Sigmoid colon (tissue), 7 donors: Measurements from ENCODE around the gene RABGGTA. TPM values are rescaled to one million over a fixed set of nuclear protein-coding genes. Genes with fewer than 3 reads are reported as not detected.

ENCODE experiments used
- DNase-seq: peaks from one replicate; pipeline ENCODE4 v3.0.0-alpha.2; 2019
- H3K27ac ChIP-seq, 4 donors: fragments of 200-600 bp; sonication (generic); one replicate each; pipeline ENCODE4 v1.5.1; 2016 to 2019; ENCODE audit warnings: mild to moderate bottlenecking in 1 of 4
- H3K27me3 ChIP-seq, 3 donors: fragments of 200-600 bp; sonication (generic); one replicate each; pipeline ENCODE4 v1.5.1; 2019; ENCODE audit warnings: mild to moderate bottlenecking in 1 of 3
- H3K36me3 ChIP-seq, 4 donors: fragments of 200-600 bp; sonication (generic); one replicate each; pipeline ENCODE4 v1.5.1; 2016 to 2019
- H3K4me1 ChIP-seq, 4 donors: fragments of 200-600 bp; sonication (generic); one replicate each; pipeline ENCODE4 v1.5.1; 2017 to 2019
- H3K4me3 ChIP-seq, 4 donors: fragments of 200-600 bp; sonication (generic); one replicate each; pipeline ENCODE4 v1.5.1; 2017 to 2019; ENCODE audit warnings: mild to moderate bottlenecking in 2 of 4, moderate library complexity in 1 of 4
- H3K9me3 ChIP-seq, 4 donors: fragments of 200-600 bp in 3 of 4; sonication (generic) in 3 of 4; one replicate each; pipeline versions ENCODE4 v1.5.1 to v1.6.1; 2013 to 2019
- CTCF ChIP-seq, 4 experiments: fragments of 450-650 bp in 3 of 4; fragments of 200-600 bp in 1 of 4; IDR thresholded peaks; one replicate each; pipeline ENCODE4 v1.5.1; 2016 to 2019; ENCODE audit warnings: antibody characterized with exemption in 4 of 4, mild to moderate bottlenecking in 3 of 4, moderate library complexity in 2 of 4
- EP300 ChIP-seq, 4 donors: sonication (generic); formaldehyde crosslinking; IDR thresholded peaks; one replicate each; pipeline ENCODE4 v1.6.1; 2017; ENCODE audit warnings: antibody characterized with exemption in 4 of 4
- POLR2A ChIP-seq, 2 donors: fragments of 450-650 bp; IDR thresholded peaks; one replicate each; pipeline ENCODE4 v1.6.1; 2016; ENCODE audit warnings: antibody characterized with exemption in 2 of 2, mild to moderate bottlenecking in 2 of 2, moderate library complexity in 2 of 2
- POLR2AphosphoS5 ChIP-seq, 4 donors: sonication (generic); formaldehyde crosslinking; IDR thresholded peaks; one replicate each; pipeline ENCODE4 v1.6.1; 2017; ENCODE audit warnings: antibody characterized with exemption in 4 of 4
- WGBS, 2 donors: extraction: QIAGEN DNeasy Blood & Tissue Kit; methylation state at CpG; one replicate each; pipeline ENCODE4 v1.1.7; 2013; 5-methylcytosine and 5-hydroxymethylcytosine counted together
- intact Hi-C: fragments of 100-400 bp; cut with DNase I; formaldehyde crosslinking; loops from one replicate; pipeline ENCODE4 v1.15.1; 2023
- polyA plus RNA-seq, 3 donors: library from polyadenylated mRNA; stranded (reverse); fragments of 200-250 nt; gene quantifications; one replicate each; pipeline ENCODE4 v1.2.3, GENCODE V29; 2013
- total RNA-seq, 4 donors: library from RNA; depleted of rRNA; stranded (reverse); fragments of >200 nt; gene quantifications; one replicate each; pipeline ENCODE4 v1.1.0, GENCODE V29; 2016
- donor health status: healthy with polysubstance abuse.
- donor health status: Bipolar disorder and iron deficiency.
- donor health status: healthy.

RABGGTA gene
- total and polyA plus RNA-seq, 7 donors, result 14.0 to 32.4 (median 25.2) TPM

GRCh38 chr14:24261969-24262327 is 9.4 kb downstream of the RABGGTA start:
- TF ChIP-seq POLR2A (IDR thresholded peaks at IDR 0.05) (no peak), EP300 (IDR thresholded peaks at IDR 0.05) (no peak), CTCF (IDR thresholded peaks at IDR 0.05) (no peak), POLR2AphosphoS5 (IDR thresholded peaks at IDR 0.05) (no peak)
- Histone ChIP-seq H3K27me3 (no peaks in the 10 kb centered on the region), H3K9me3 (no peaks in the 10 kb centered on the region), H3K4me1 (no peaks in the 10 kb centered on the region), H3K27ac (no peak overlapping the region), H3K4me3 (no peak overlapping the region), H3K36me3 (peaks cover 0 to 16% (median 0%) of the 10 kb centered on the region in 4 donors)
- intact Hi-C loops, result no loop called here
- WGBS, 2 donors, result 94 to 95% methylated on average over 19 of the region's 19 CpGs
- no peak for DNase-seq

- no peak for DNase-seq
- intact Hi-C loops, result no loop called here
- Histone ChIP-seq H3K36me3 (peaks cover 0 to 11% (median 0%) of the 10 kb centered on the region in 4 donors), H3K4me3 (no peak overlapping the region), H3K9me3 (no peaks in the 10 kb centered on the region), H3K27ac (no peak overlapping the region), H3K27me3 (no peaks in the 10 kb centered on the region), H3K4me1 (no peaks in the 10 kb centered on the region)
- whole genome bisulfite sequencing, 2 donors, result 90 to 93% methylated on average over 20 of the region's 20 CpGs
- TF ChIP-seq CTCF (IDR thresholded peaks at IDR 0.05), result no peak
- no peak for TF ChIP-seq POLR2AphosphoS5 (IDR thresholded peaks at IDR 0.05)
- TF ChIP-seq POLR2A (IDR thresholded peaks at IDR 0.05), result no peak
- TF ChIP-seq EP300 (IDR thresholded peaks at IDR 0.05), result no peak
These were observed 10.0 kb downstream of the RABGGTA start for GRCh38 chr14:24261256-24261968.

DNA sequence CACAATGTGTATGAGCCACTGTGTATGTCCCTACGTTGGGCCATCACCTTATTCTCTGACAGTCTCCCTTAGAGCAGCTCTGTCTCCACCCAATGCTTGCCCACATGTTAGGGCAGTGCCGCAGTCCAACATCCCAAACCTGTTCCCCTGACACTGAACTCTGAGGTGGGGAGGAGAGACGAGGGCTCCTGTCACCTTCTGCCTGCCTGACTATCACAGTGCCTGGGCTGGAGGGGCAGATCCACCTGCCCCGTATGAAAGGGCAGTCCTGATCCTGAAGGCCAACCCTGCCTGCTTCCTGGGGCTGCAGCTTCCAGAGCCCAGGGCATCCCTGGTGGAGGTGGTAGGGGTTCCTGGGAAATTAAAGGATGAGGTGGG is 10.6 kb downstream of the RABGGTA start:
- no peaks in the 10 kb centered on the region for H3K27me3 ChIP-seq
- no peaks in the 10 kb centered on the region for H3K9me3 ChIP-seq
- no peak overlapping the region for H3K27ac ChIP-seq
- TF ChIP-seq EP300 (IDR thresholded peaks at IDR 0.05) (no peak), POLR2A (IDR thresholded peaks at IDR 0.05) (no peak), POLR2AphosphoS5 (IDR thresholded peaks at IDR 0.05) (no peak), CTCF (IDR thresholded peaks at IDR 0.05) (no peak)
- intact Hi-C loops, result no loop called here
- no peak for DNase-seq
- no peak overlapping the region for H3K4me3 ChIP-seq
- H3K36me3 ChIP-seq, result peaks cover 0 to 5% (median 0%) of the 10 kb centered on the region in 4 donors
- H3K4me1 ChIP-seq, result no peaks in the 10 kb centered on the region
- 80 to 90% methylated on average over 4 of the region's 4 CpGs for WGBS, 2 donors

- Histone ChIP-seq H3K36me3 (no peaks in the 10 kb centered on the region), H3K4me1 (no peaks in the 10 kb centered on the region), H3K4me3 (no peak overlapping the region), H3K27me3 (no peaks in the 10 kb centered on the region), H3K9me3 (no peaks in the 10 kb centered on the region), H3K27ac (no peak overlapping the region)
- no peak for DNase-seq
- 88 to 90% methylated on average over 16 of the region's 16 CpGs for WGBS, 2 donors
- TF ChIP-seq EP300 (IDR thresholded peaks at IDR 0.05), result no peak
- no peak for TF ChIP-seq CTCF (IDR thresholded peaks at IDR 0.05)
- no peak for TF ChIP-seq POLR2AphosphoS5 (IDR thresholded peaks at IDR 0.05)
- TF ChIP-seq POLR2A (IDR thresholded peaks at IDR 0.05), result no peak
- intact Hi-C loops, result no loop called here
These were observed 11.2 kb downstream of the RABGGTA start for GRCh38 chr14:24260026-24260779.
